ENCODE measurements around the gene ITPR1.

Gene ITPR1

GRCh38 chr3:4749567-4750002, 256.4 kb downstream of the ITPR1 start:
- no peak for DNase-seq (ENCODE audit: extremely low read depth, low read depth)
- TF ChIP-seq CTCF (IDR thresholded peaks at IDR 0.05; ENCODE audit: low read depth, low read length) = no peak

- no peak for DNase-seq (ENCODE audit: extremely low read depth, low read depth)
- TF ChIP-seq CTCF (IDR thresholded peaks at IDR 0.05; ENCODE audit: low read depth, low read length) = no peak
These were observed 257.3 kb downstream of the ITPR1 start for GRCh38 chr3:4750306-4750968.

DNA sequence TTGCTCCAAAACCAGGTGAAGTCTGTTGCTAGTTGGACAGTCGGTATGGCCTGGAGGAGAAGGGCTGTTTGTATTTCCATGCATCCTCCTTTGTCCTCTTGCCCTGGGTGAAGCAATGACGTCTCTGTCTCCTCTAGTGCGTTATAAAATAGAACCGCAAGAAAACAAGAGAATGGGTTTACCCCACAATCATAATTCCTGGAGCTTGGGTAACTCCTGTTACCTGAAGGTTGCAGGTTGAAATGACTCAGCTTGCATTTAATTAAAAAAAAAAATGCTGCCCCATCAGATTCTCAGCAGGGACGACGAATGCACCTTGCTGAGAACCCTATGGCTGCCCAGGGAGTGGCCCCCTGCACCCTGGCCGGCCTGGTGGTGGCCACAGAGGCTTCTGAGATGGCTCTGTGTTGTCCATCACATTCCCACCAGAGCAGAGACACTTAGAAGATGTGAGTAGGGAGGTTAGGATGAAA, 257.9 kb downstream of the ITPR1 start:
- no peak for TF ChIP-seq CTCF (IDR thresholded peaks at IDR 0.05; ENCODE audit: low read depth, low read length)
- no peak for DNase-seq (ENCODE audit: extremely low read depth, low read depth)

DNA sequence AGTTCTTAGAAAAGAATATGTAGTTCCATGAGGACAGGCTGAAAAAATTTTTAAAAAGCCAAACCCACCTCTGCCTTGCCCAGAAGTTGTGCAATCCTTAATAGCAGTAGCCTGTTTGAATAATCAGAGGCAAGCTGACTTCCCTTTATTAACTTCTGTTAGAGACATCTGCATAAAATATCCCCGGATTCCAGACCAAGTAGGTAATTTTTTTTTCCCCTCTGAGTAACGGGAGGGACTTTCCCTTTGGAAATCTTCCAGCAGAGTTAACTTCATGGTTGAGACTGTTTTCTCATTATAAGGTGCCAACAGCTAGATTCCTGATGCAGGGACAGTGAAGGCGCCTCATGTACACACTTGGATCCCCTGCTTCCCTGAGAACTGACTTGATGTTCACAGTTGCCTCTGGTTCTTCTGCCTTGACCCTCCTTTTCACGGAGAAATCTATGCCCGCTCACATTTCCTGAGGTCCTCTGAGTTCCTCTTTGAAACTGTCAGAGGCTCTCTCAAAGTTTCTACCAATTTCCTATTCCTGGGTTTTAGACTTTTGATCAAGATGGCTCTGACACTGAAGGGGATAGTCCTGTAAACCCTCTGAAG, 258.5 kb downstream of the ITPR1 start:
- TF ChIP-seq CTCF (IDR thresholded peaks at IDR 0.05; ENCODE audit: low read depth, low read length) = no peak
- DNase-seq (ENCODE audit: extremely low read depth, low read depth) = peak; percentile 58

DNA sequence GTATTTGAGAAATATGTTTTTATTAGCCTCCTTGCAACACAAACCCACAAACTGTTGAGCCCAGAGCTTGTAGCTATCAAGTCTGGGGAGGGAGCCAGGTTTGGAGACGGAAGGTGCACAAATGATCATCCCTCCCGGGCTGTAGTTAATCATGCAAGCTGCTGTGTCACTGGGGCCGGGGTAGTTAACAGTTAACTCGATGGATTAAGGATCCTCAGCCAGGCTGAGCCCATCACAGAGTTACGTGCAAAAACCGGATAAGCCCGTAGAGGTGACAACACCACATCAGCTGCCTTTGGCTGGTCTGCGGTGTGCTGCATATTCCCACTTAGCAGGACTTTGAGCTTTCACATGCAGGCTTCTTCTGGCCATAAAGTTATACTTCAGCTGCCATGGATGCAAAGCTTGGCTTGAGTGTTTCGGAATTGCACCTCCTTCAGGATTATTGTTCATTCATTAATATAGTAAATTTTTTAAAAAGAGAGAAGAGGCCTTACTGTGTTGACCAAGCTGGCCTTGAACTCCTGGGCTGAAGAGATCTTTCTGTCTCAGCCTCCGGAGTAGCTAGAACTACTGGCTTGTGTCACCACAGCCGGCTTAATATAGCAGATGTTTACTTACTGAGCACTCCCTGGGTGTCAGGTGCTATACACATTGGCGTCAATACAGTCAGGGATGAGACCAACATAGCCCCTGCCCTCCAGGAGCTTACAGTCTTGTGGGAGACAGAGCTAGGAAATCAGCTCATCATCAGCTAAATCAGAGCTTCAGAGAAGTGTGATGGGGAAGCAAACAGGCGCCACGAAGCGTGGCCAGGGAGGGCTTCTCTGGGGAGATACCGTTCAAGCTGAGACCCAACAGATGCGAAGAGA, 259.3 kb downstream of the ITPR1 start:
- no peak for TF ChIP-seq CTCF (IDR thresholded peaks at IDR 0.05; ENCODE audit: low read depth, low read length)

GRCh38 chr3:4753073-4753691, 260.0 kb downstream of the ITPR1 start:
- TF ChIP-seq CTCF (IDR thresholded peaks at IDR 0.05; ENCODE audit: low read depth, low read length) = no peak
- DNase-seq (ENCODE audit: extremely low read depth, low read depth) = no peak

More for the DNA sequence above, 259.3 kb downstream of the ITPR1 start:
- no peak for DNase-seq (ENCODE audit: extremely low read depth, low read depth)
